ENCODE measurements around the gene SLC30A9.

SLC30A9 gene

DNA sequence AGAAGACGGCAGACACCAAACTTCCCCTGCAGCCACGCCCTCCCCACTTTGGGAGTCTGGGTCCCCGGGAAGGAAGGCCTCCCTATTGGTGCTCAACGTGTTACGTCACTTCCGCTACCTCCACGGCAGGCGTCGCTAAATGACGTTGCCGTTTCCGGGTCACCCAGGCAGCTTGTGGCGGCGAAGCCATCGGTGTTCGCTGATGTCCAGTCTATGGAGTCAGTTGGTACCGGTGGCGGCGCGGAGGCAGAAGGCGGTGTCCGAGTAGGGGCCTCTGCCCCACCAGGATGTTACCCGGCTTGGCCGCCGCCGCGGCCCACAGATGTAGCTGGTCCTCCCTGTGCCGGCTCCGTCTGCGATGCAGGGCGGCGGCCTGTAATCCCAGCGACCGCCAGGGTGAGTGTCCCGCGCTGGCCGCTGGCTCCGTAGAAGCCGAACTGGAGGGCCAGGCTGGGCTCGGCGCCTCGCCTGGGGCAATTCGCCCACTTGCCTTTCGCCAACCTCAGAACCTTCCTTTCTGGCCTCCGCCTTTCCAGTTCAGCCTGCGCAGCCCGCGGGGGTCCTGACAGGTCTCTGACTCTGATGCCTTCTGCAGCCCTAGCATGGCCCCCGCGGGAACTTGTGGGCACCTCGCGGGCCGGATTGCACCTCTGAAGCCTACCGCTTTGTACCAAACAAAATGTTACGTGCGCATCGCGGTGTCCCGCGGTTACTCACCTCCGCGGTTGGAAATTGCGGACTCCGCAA is at the start of gene SLC30A9:
TSS of gene SLC30A9 (plus strand) at position 166 of the 747 bp plus-strand sequence. CDS start at position 288, 122 bp downstream.
- DNase-seq, result peak; percentile 80

- DNase-seq, result no peak
Observed at GRCh38 chr4:41940834-41941233, 49.5 kb upstream of the SLC30A9 start.

DNA sequence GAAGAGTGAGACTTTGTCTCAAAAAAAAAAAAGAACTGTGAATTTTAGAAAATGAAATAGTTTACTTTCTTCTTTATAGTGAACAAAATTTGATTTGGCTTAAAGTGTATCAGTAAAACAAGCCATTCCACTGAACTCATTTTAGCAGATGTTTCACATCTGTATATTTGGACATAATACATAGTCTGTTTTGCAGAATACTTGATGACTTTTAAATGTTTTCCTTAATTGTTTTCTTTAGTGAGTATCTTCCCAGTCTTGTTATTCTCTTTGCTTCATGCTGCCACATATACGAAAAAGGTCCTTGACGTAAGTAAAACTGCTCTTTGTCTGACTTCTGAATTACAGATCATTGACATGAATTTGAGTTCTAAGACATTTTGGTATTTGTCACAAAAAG is 46.8 kb upstream of the SLC30A9 start:
- DNase-seq, result no peak

DNA sequence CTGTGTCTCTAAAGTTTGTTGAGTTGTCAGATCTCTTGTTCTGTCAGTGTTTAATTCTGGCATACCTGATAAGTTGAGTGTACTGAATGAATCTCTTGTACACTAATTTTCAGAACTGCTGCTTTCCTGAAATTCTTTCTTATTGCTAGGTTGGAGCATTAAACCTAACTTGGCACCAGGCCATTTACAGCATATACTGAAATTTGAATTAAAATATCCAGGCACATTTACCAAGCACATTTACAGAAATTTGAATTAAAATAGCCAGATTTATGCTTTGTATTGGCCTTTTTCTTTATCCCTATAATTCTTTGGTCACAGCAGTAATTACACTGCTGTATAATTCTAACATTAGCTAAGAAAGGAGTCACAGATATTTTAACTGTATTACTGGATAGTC is 46.2 kb upstream of the SLC30A9 start:
- no peak for DNase-seq

GRCh38 chr4:41949531-41949930 is 40.8 kb upstream of the SLC30A9 start:
- no peak for DNase-seq

DNA sequence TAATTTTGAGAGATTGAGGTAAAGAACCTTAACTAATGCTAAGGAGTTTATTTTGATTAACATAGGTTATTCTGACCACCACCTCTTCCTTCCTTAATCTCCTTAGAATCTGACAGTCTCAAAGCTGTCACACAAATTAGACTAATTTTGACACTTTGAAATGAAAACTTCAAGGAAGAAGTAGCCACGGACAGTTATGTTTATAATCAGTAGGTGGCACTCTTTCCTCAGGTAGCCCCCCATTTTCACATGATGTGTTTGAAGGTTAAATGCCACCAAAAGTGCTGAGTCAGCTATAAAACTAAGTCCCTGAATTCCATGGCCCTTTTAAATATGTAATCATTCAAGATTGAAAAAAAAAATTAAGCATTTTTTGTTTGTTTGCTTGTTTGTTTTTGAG is 32.7 kb upstream of the SLC30A9 start:
- peak; percentile 2 for DNase-seq

GRCh38 chr4:41963105-41963504 is 27.2 kb upstream of the SLC30A9 start:
- peak; percentile 1 for DNase-seq

DNA sequence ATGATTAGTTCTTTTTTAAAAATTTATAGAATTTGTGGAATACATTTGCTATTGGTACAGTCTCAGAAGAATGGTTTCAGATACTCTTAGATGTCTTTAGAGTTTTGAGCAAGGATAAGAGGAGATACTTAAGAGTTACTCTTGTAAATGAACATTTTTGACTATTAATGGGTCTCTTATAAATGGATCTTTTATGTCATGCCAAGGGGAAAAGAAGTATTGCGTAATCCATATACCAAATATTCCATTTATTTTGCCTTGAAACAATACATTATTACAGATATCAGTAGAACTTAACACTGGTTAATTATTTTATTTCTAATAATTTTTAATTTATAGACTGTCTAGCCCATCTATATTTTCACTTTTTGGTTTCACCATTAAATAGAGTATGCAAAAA is 25.9 kb upstream of the SLC30A9 start:
- no peak for DNase-seq

DNA sequence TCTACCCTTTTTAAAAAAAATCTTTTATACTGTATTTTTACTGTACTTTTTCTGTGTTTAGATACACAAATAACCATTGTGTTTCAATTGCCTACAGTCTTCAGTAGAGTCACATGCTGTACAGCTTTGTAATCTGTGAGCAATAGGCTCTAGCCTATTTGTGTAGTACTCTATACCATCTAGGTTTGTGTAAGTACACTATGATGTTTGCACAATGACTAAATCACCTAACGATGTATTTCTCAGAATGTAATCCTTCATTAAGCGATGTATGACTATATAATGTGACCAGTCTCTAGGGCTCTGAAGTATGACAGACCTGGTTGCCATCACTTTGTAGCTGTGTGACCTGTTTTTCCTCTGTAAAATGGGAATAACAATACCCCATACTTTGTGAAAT is 22.9 kb upstream of the SLC30A9 start:
- no peak for DNase-seq

DNA sequence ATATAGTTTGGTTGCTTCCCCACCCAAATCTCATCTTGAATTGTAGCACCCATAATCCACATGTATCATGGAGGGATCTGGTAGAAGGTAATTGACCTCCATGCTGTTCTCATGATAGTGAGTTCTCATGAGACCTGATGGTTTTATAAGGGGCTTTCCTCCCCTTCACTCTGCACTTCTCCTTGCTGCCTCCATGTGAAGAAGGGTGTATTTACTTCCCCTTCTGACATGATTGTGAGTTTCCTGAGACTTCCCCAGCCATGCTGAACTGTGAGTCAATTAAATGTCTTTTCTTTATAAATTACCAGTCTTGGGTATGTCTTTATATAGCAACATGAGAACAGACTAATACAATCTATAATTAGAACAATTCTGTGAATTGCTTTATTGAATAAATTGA is 20.7 kb upstream of the SLC30A9 start:
- no peak for DNase-seq

DNA sequence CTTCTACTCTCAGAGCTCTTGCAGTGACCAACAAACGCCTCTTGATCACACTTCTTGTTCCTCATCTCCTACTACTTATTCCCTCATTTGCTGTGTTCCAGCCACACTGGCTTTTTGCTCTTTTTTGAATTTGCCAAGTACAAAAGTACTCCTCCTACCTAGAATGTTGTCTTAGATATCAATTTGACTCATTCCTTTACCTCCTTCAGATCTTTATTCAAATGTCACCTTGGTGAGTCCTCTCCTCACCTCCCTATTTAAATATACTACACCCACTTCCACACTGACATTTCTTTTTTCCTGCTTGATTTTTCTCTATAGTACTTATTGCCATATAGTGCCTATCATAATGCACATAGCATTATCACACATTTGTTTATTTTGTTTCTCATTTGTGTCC is 15.0 kb upstream of the SLC30A9 start:
- no peak for DNase-seq

GRCh38 chr4:41976775-41977516 is 13.4 kb upstream of the SLC30A9 start:
- DNase-seq, result no peak

DNA sequence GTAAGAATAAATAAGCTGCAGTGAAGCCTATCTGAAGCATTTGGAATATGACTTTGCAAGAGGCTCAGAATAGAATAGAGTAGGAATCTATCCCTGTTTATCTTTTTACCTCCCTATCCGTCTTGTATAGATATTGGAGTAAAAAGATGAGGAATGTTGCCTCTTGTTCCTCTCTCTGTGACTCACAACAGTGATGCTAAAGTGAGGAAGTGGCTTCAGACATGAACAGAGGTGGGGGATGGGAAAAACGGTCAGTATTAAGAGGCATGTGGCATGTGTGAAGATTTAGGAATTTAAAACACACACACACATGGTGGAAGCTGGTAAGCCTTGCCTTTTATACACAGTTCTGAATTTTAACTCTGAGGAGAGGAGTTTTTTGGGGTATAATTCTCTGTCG is 12.6 kb upstream of the SLC30A9 start:
- no peak for DNase-seq

- DNase-seq, result no peak
Observed at GRCh38 chr4:41981456-41981855, 8.9 kb upstream of the SLC30A9 start, which contains the start of gene DCAF4L1. DCAF4L1 (plus strand) TSS chr4:41981756; CDS start chr4:41981793, 37 bp downstream.

DNA sequence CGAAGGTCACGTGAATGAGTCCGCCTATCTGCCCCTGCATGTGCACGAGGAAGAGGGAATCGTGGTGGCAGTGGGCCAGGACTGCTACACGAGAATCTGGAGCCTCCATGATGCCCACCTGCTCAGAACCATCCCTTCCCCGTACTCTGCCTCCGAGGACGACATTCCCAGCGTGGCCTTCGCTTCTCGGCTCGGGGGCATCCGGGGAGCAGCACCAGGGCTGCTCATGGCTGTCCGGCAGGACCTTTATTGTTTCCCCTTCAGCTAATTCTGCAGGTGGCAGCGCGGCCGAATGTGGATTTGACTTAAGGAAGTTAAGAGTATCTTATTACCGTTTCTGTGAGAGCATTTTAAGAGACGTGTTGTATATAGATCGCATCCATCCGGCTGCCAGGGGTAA is 7.6 kb upstream of the SLC30A9 start:
- DNase-seq, result no peak

DNA sequence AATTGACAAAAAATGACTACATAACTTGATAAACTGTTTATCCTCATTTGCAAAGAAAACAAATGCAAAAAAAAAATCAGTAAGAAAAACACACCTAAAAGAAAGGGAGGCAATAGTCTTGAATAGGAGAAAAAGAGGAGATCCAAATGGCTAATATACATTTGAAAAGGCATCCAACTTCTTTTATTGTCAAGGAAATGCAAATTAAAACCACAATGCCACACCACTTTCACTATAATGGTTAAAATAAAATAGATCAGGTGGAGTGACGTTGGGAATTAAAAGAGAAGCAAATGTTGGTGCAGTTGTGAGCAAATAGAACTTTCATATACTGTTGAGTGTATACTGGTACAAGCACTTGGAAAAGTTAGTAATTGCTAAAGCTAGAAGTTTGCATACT is 5.2 kb upstream of the SLC30A9 start:
- DNase-seq, result no peak

GRCh38 chr4:41989994-41990364 is 351 bp upstream of the SLC30A9 start:
- no peak for DNase-seq

GRCh38 chr4:41991916-41992767 is 1.8 kb downstream of the SLC30A9 start:
- DNase-seq, result no peak

- no peak for DNase-seq
Observed at GRCh38 chr4:41992967-41993857, 2.9 kb downstream of the SLC30A9 start.

DNA sequence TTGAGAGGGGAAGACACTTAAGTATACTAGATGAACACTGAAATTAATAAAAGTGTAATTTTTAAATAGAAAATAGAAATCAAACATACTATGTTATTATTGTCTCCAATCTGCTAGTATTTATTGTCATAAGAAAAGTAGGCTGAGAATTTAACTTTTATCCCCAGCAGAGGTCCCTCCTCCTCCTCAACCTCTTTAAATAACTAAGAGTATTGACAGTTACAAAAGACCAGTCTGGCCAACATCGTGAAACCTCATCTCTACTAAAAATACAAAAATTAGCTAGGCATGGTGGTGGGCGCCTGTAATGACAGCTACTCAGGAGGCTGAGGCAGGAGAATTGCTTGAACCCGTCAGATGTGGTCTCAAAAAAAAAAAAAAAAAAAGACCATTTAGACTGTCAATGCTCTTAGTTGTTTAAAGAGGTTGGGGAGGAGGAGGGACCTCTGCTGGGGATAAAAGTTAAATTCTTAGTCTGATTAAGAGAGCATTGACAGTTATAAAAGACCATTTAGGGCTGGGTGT is 4.2 kb downstream of the SLC30A9 start:
- DNase-seq, result no peak

DNA sequence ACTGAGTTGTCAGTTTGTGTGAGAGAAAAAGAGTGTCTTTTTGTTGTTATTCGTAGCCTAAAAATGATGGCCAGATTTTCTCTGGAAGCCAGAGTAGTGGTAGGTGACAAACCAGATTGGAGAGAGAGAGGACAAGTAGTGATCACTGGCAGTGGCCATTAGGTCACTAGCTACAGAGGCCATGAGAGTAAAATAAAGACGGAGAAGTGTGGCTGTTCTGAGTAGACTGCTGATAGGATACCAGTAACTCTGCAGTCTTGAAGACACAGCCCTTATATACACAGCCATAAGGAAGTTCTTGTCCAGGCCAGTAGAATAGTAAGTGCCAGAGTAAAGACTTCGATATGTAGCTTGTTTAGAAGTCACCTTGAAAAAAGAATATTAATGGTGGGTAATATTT is 7.7 kb downstream of the SLC30A9 start:
- no peak for DNase-seq

- DNase-seq, result no peak
Observed at GRCh38 chr4:41999321-41999720, 9.0 kb downstream of the SLC30A9 start.

Data from NCI-H2171 treated with DMSO at 0.1 percent for 48 hours (cell line).